C4-2B (cell line): ENCODE data around the gene SPINT2.

Experiments
- ZFX ChIP-seq: fragments of 450-650 bp; IDR thresholded peaks from 2 replicates; pipeline ENCODE4 v1.6.1; 2017
- TF ChIP-seq, protein P1 (sequence below): fragments of 450-650 bp; conservative IDR thresholded peaks from 2 replicates; pipeline ENCODE4 v1.5.1; 2017; ENCODE audit warnings: mild to moderate bottlenecking

- TF ChIP-seq, protein P1, sequence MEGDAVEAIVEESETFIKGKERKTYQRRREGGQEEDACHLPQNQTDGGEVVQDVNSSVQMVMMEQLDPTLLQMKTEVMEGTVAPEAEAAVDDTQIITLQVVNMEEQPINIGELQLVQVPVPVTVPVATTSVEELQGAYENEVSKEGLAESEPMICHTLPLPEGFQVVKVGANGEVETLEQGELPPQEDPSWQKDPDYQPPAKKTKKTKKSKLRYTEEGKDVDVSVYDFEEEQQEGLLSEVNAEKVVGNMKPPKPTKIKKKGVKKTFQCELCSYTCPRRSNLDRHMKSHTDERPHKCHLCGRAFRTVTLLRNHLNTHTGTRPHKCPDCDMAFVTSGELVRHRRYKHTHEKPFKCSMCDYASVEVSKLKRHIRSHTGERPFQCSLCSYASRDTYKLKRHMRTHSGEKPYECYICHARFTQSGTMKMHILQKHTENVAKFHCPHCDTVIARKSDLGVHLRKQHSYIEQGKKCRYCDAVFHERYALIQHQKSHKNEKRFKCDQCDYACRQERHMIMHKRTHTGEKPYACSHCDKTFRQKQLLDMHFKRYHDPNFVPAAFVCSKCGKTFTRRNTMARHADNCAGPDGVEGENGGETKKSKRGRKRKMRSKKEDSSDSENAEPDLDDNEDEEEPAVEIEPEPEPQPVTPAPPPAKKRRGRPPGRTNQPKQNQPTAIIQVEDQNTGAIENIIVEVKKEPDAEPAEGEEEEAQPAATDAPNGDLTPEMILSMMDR, result no peak
- no peak for TF ChIP-seq ZFX
Measured at GRCh38 chr19:38319421-38320258, 55.3 kb downstream of the SPINT2 start, which contains the start of gene KCNK6.
